A549 (cell line): ENCODE measurements around the gene SH3RF3. TPM values are rescaled to one million over a fixed set of nuclear protein-coding genes. Genes with fewer than 3 reads are reported as not detected.

Source experiments
- ATAC-seq, 2 experiments: fragments of 200-7000 bp in 1 of 2; fragments of >200 bp in 1 of 2; cut with Nextera tagmentation in 1 of 2; cut with Tn5 transposase in 1 of 2; 3 replicates each; pipeline versions ENCODE4 v1.8.0 to v1.9.1; 2018 to 2020; ENCODE audit warnings: mild to moderate bottlenecking in 1 of 2, moderate library complexity in 1 of 2
- CTCF ChIA-PET: fragments of 300-600 bp; sonication (Branson Sonifier 250); formaldehyde crosslinking; extraction: SDS; loops from one replicate; lab custom pipeline; 2021; ENCODE audit warnings: antibody characterized with exemption, inconsistent platforms; lab: Yijun Ruan, JAX
- POLR2A ChIA-PET: fragments of 350-600 bp; formaldehyde crosslinking; extraction: SDS; loops from one replicate; lab custom pipeline; 2021; ENCODE audit warnings: antibody characterized with exemption, inconsistent platforms; lab: Yijun Ruan, JAX
- DNase-seq, 2 experiments: peaks; one replicate each; pipeline versions ENCODE4 v3.0.0 to v3.0.0-alpha.2; 2011 to 2016; ENCODE audit warnings: low read depth in 1 of 2, low spot score in 1 of 2
- FAIRE-seq: peaks from 2 replicates; lab custom pipeline; 2011; peaks lifted over from hg19 to GRCh38; lab: Jason Lieb, UNC
- H3K27ac ChIP-seq, 2 experiments: fragments of >200 bp; sonication (Bioruptor Twin); formaldehyde crosslinking; 3 replicates each; pipeline ENCODE4 v1.5.1; 2016 to 2017
- H3K4me1 ChIP-seq: fragments of >200 bp; sonication (Bioruptor Twin); formaldehyde crosslinking; 3 replicates; pipeline ENCODE4 v1.6.1; 2016
- H3K4me2 ChIP-seq: fragments of >200 bp; sonication (Bioruptor Twin); formaldehyde crosslinking; 3 replicates; pipeline ENCODE4 v1.6.1; 2016
- H3K4me3 ChIP-seq: fragments of >200 bp; sonication (Bioruptor Twin); formaldehyde crosslinking; 3 replicates; pipeline ENCODE4 v1.5.1; 2016
- H3K9me3 ChIP-seq: fragments of >200 bp; sonication (Bioruptor Twin); formaldehyde crosslinking; 3 replicates; pipeline ENCODE4 v1.6.1; 2016
- ATOH8 ChIP-seq: fragments of 250-450 bp; sonication (Bioruptor Pico); IDR thresholded peaks from 2 replicates; pipeline ENCODE4 v1.5.0; 2020; ENCODE audit warnings: low read depth, mild to moderate bottlenecking, moderate library complexity
- CHD4 ChIP-seq: fragments of 200-600 bp; sonication (generic); IDR thresholded peaks from 2 replicates; pipeline ENCODE4 v1.6.1; 2016; ENCODE audit warnings: antibody characterized with exemption, mild to moderate bottlenecking, borderline replicate concordance
- E2F6 ChIP-seq: IDR thresholded peaks from 2 replicates; pipeline ENCODE4 v1.6.1; 2012; ENCODE audit warnings: low read depth, borderline replicate concordance
- ELK1 ChIP-seq: fragments of 150-350 bp; IDR thresholded peaks from 2 replicates; pipeline ENCODE4 v1.6.1; 2014; ENCODE audit warnings: low read depth, mild to moderate bottlenecking, low read length
- EP300 ChIP-seq, 2 experiments: fragments of >200 bp; sonication (Bioruptor Twin); formaldehyde crosslinking; IDR thresholded peaks; 2 replicates in 1 of 2; 3 replicates in 1 of 2; pipeline ENCODE4 v1.6.1; 2016 to 2017
- ESRRA ChIP-seq: fragments of 150-350 bp; IDR thresholded peaks from 2 replicates; pipeline ENCODE4 v1.6.1; 2014; ENCODE audit warnings: mild to moderate bottlenecking, low read length, borderline replicate concordance
- GATA3 ChIP-seq: IDR thresholded peaks from 2 replicates; pipeline ENCODE4 v1.6.1; 2012; ENCODE audit warnings: borderline replicate concordance
- HOXB13 ChIP-seq: fragments of 250-450 bp; sonication (Bioruptor Pico); IDR thresholded peaks from 2 replicates; pipeline ENCODE4 v1.5.0; 2020; ENCODE audit warnings: low read depth, mild to moderate bottlenecking, moderate library complexity
- HOXB5 ChIP-seq: fragments of 250-450 bp; sonication (Bioruptor Pico); IDR thresholded peaks from 2 replicates; pipeline ENCODE4 v1.5.0; 2020; ENCODE audit warnings: mild to moderate bottlenecking, moderate library complexity
- JUN ChIP-seq, 2 experiments: fragments of >200 bp; sonication (Bioruptor Twin); formaldehyde crosslinking; IDR thresholded peaks; 2 replicates in 1 of 2; 3 replicates in 1 of 2; pipeline ENCODE4 v1.6.1; 2016 to 2017
- JUNB ChIP-seq: fragments of >200 bp; sonication (Bioruptor Twin); formaldehyde crosslinking; IDR thresholded peaks from 2 replicates; pipeline ENCODE4 v1.6.1; 2016
- MAX ChIP-seq: IDR thresholded peaks from 2 replicates; pipeline ENCODE4 v1.6.1; 2012
- MYC ChIP-seq: IDR thresholded peaks from 2 replicates; pipeline ENCODE4 v1.6.1; 2012; ENCODE audit warnings: mild to moderate bottlenecking, inconsistent platforms, low read length, improper control_type of control experiment, borderline replicate concordance
- NPAS2 ChIP-seq: fragments of 250-450 bp; sonication (Bioruptor Pico); IDR thresholded peaks from 2 replicates; pipeline ENCODE4 v1.8.0; 2022; ENCODE audit warnings: mild to moderate bottlenecking, moderate library complexity, borderline replicate concordance
- PHF8 ChIP-seq: fragments of 200-600 bp; sonication (generic); IDR thresholded peaks from 2 replicates; pipeline ENCODE4 v1.6.1; 2016; ENCODE audit warnings: low read depth, mild to moderate bottlenecking, antibody characterized with exemption, moderate library complexity, borderline replicate concordance
- POLR2A ChIP-seq: IDR thresholded peaks from 2 replicates; pipeline ENCODE4 v1.6.1; 2012; ENCODE audit warnings: mild to moderate bottlenecking, low read length
- POLR2AphosphoS2 ChIP-seq: conservative IDR thresholded peaks from 2 replicates; pipeline ENCODE4 v1.6.1; 2012; ENCODE audit warnings: low read length, improper control_type of control experiment, inconsistent platforms
- RARB ChIP-seq: fragments of 250-450 bp; sonication (Bioruptor Pico); IDR thresholded peaks from 2 replicates; pipeline ENCODE4 v1.8.0; 2021; ENCODE audit warnings: mild to moderate bottlenecking, moderate library complexity
- RFX5 ChIP-seq: fragments of 450-650 bp; IDR thresholded peaks from 2 replicates; pipeline ENCODE4 v1.7.1; 2014; ENCODE audit warnings: antibody characterized with exemption, mild to moderate bottlenecking, moderate library complexity
- RNF2 ChIP-seq: fragments of 200-600 bp; sonication (generic); IDR thresholded peaks from 2 replicates; pipeline ENCODE4 v1.6.1; 2016; ENCODE audit warnings: low read depth, mild to moderate bottlenecking, antibody characterized with exemption, moderate library complexity, borderline replicate concordance
- SMC3 ChIP-seq: fragments of >200 bp; sonication (Bioruptor Twin); formaldehyde crosslinking; IDR thresholded peaks from 3 replicates; pipeline ENCODE4 v1.6.1; 2018; ENCODE audit warnings: inconsistent platforms
- TP53 ChIP-seq: fragments of 250-450 bp; sonication (Bioruptor Pico); IDR thresholded peaks from 2 replicates; pipeline ENCODE4 v1.5.0; 2021; ENCODE audit warnings: mild to moderate bottlenecking, moderate library complexity
- WGBS: methylation state at CpG from one replicate; pipeline ENCODE4 v1.1.6; 2017; ENCODE audit errors: missing lambda C conversion rate; 5-methylcytosine and 5-hydroxymethylcytosine counted together
- polyA plus RNA-seq, 4 experiments: library from polyadenylated mRNA; depleted of rRNA in 3 of 4; stranded (reverse); fragments of >200 nt; fragmentation: RNase III in 1 of 4; extraction: RNeasy Plus Mini Kit Qiagen cat#74134 plus additional on column Dnase treatment in 1 of 4; gene quantifications; 2 replicates in 3 of 4; 3 replicates in 1 of 4; pipeline ENCODE4 v1.2.3, GENCODE V29; 2011 to 2017
- TF ChIP-seq, protein P1 (sequence below): fragments of 450-650 bp; IDR thresholded peaks from 2 replicates; pipeline ENCODE4 v1.6.1; 2014; ENCODE audit warnings: antibody characterized with exemption
- TF ChIP-seq, protein P2 (sequence below): fragments of 200-600 bp; sonication (generic); IDR thresholded peaks from 2 replicates; pipeline ENCODE4 v1.6.1; 2016; ENCODE audit warnings: antibody characterized with exemption, mild to moderate bottlenecking, moderate library complexity
- TF ChIP-seq, protein P3 (sequence below): fragments of >200 bp; sonication (Bioruptor Twin); formaldehyde crosslinking; IDR thresholded peaks from 3 replicates; pipeline ENCODE4 v1.6.1; 2016

The SH3RF3 gene
- polyA plus RNA-seq, 2 of the 4 experiments (the other 2 are of a cell fraction): 0.04 to 0.21 TPM

DNA sequence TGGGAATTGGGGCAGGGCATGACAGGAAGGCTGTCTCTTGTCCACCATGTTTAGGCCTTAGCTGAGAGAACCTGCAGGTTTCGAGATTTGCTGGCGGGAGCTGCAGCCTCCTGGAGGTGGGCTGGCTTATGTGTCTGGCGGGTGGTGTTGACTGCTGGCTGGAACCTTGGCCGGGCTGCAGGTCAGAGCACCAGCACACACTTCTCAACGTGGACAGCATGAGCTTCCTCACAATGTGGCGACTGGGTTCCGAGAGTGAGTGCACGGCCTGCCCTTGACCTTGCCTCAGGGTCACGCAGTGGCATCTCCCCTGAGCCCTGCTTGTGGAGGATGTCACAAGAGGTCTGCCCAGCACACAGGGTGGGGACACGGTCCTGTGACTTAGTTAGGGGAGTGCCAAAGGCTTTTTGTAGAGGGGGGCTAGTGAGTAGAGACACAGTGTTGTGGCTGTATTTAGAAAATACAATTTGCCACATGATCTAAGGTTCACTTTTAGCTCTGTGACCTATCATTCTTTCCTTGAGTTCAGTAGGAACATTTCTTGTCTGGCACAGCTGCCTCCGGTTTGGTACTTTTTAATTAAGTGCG is 350.0 kb downstream of the SH3RF3 start:
- DNase-seq (no peak), ATAC-seq (no peak), FAIRE-seq (no peak)
- Histone ChIP-seq H3K27ac (no peak overlapping the region), H3K9me3 (no peaks in the 10 kb centered on the region), H3K4me1 (no peaks in the 10 kb centered on the region), H3K4me2 (no peak overlapping the region), H3K4me3 (no peak overlapping the region)
- 76% methylated on average over 12 of the region's 12 CpGs for WGBS
- ChIA-PET CTCF (interaction anchor here (1.0 to 1.1 kb wide), 2 partner anchors 15 to 31 kb away, joined by 3 read pairs; no protein-coding TSS in a partner anchor), POLR2A (no interaction called here)
- TF ChIP-seq NPAS2 (CRISPR knock-in tag): no peak
- TF ChIP-seq, protein P1, sequence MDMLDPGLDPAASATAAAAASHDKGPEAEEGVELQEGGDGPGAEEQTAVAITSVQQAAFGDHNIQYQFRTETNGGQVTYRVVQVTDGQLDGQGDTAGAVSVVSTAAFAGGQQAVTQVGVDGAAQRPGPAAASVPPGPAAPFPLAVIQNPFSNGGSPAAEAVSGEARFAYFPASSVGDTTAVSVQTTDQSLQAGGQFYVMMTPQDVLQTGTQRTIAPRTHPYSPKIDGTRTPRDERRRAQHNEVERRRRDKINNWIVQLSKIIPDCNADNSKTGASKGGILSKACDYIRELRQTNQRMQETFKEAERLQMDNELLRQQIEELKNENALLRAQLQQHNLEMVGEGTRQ: no peak
- TF ChIP-seq, protein P2, sequence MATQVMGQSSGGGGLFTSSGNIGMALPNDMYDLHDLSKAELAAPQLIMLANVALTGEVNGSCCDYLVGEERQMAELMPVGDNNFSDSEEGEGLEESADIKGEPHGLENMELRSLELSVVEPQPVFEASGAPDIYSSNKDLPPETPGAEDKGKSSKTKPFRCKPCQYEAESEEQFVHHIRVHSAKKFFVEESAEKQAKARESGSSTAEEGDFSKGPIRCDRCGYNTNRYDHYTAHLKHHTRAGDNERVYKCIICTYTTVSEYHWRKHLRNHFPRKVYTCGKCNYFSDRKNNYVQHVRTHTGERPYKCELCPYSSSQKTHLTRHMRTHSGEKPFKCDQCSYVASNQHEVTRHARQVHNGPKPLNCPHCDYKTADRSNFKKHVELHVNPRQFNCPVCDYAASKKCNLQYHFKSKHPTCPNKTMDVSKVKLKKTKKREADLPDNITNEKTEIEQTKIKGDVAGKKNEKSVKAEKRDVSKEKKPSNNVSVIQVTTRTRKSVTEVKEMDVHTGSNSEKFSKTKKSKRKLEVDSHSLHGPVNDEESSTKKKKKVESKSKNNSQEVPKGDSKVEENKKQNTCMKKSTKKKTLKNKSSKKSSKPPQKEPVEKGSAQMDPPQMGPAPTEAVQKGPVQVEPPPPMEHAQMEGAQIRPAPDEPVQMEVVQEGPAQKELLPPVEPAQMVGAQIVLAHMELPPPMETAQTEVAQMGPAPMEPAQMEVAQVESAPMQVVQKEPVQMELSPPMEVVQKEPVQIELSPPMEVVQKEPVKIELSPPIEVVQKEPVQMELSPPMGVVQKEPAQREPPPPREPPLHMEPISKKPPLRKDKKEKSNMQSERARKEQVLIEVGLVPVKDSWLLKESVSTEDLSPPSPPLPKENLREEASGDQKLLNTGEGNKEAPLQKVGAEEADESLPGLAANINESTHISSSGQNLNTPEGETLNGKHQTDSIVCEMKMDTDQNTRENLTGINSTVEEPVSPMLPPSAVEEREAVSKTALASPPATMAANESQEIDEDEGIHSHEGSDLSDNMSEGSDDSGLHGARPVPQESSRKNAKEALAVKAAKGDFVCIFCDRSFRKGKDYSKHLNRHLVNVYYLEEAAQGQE: no peak
- no peak for TF ChIP-seq POLR2A
- TF ChIP-seq RFX5: no peak
- no peak for TF ChIP-seq PHF8
- no peak for TF ChIP-seq HOXB5 (CRISPR knock-in tag)
- no peak for TF ChIP-seq CHD4
- no peak for TF ChIP-seq SMC3
- no peak for TF ChIP-seq RARB (CRISPR knock-in tag)
- no peak for TF ChIP-seq RNF2
- TF ChIP-seq JUN (IDR thresholded peaks at IDR 0.05): no peak
- no peak for TF ChIP-seq GATA3
- no peak for TF ChIP-seq ELK1
- TF ChIP-seq HOXB13: no peak
- no peak for TF ChIP-seq MAX
- no peak for TF ChIP-seq TP53 (CRISPR knock-in tag)
- no peak for TF ChIP-seq MYC

GRCh38 chr2:109479804-109480203 is 350.8 kb downstream of the SH3RF3 start:
- Histone ChIP-seq H3K9me3 (no peaks in the 10 kb centered on the region), H3K27ac (no peak overlapping the region)
- POLR2A ChIA-PET: no interaction called here
- no peak for FAIRE-seq
- TF ChIP-seq, protein P2: no peak
- TF ChIP-seq ESRRA: no peak
- TF ChIP-seq, protein P3, sequence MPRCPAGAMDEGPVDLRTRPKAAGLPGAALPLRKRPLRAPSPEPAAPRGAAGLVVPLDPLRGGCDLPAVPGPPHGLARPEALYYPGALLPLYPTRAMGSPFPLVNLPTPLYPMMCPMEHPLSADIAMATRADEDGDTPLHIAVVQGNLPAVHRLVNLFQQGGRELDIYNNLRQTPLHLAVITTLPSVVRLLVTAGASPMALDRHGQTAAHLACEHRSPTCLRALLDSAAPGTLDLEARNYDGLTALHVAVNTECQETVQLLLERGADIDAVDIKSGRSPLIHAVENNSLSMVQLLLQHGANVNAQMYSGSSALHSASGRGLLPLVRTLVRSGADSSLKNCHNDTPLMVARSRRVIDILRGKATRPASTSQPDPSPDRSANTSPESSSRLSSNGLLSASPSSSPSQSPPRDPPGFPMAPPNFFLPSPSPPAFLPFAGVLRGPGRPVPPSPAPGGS: no peak
- no peak for TF ChIP-seq EP300 (IDR thresholded peaks at IDR 0.05)
- no peak for TF ChIP-seq POLR2AphosphoS2
- TF ChIP-seq E2F6: no peak
- no peak for TF ChIP-seq JUNB
- no peak for TF ChIP-seq SMC3
- no peak for TF ChIP-seq ATOH8
- TF ChIP-seq, all 56 proteins: peak for 0
- Histone ChIP-seq H3K4me3 (no peak overlapping the region), H3K4me2 (no peak overlapping the region), H3K4me1 (no peaks in the 10 kb centered on the region)
- ATAC-seq: no peak
- CTCF ChIA-PET: interaction anchor here (1.1 kb wide), 1 partner anchor 30 kb away, joined by 3 read pairs; no protein-coding TSS in a partner anchor
- DNase-seq: no peak
- WGBS: 47% methylated on average over 5 of the region's 7 CpGs
